K562 treated with DMSO at 1 percent for 4 hours (cell line): Measurements from ENCODE around the gene SPATS1. TPM values are rescaled to one million over a fixed set of nuclear protein-coding genes. Genes with fewer than 3 reads are reported as not detected.

ENCODE experiments used
- total RNA-seq: library from RNA; unstranded; fragments of 300-600 nt; gene quantifications from 2 replicates; pipeline ENCODE4 v1.2.3, GENCODE V29; 2022; ENCODE audit not compliant: insufficient read depth

Gene SPATS1, protein sequence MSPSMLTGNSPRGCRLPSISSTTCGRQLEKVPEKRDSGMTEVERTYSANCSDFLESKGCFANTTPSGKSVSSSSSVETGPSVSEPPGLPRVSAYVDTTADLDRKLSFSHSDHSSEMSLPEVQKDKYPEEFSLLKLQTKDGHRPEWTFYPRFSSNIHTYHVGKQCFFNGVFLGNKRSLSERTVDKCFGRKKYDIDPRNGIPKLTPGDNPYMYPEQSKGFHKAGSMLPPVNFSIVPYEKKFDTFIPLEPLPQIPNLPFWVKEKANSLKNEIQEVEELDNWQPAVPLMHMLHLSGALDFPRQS
- total RNA-seq, result not detected in 2 replicates

DNA sequence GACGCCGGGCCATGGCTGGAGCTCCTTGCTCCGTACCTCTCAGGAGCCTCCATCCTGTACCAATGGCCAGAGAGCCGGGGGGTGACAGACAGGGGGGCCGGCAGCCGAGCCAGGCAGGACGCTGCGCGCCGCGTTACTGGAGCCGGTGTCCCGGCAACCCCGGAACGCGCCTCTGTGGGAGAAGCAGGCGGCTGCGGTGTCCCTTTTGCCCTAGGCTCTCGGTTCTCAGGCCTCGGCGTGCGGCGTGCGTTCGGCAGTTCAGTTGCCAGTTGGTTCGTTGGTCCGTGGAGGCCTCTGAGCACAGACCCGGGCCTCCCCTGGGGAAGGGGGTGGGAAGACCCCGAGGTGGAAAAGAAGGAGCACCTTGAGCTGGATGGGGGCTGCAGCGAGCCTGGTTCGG is at the start of gene SPATS1:
Gene SPATS1 (plus strand): TSS at position 162 of the 400 bp plus-strand sequence. CDS start 446 bp downstream, outside the sequence.

DNA sequence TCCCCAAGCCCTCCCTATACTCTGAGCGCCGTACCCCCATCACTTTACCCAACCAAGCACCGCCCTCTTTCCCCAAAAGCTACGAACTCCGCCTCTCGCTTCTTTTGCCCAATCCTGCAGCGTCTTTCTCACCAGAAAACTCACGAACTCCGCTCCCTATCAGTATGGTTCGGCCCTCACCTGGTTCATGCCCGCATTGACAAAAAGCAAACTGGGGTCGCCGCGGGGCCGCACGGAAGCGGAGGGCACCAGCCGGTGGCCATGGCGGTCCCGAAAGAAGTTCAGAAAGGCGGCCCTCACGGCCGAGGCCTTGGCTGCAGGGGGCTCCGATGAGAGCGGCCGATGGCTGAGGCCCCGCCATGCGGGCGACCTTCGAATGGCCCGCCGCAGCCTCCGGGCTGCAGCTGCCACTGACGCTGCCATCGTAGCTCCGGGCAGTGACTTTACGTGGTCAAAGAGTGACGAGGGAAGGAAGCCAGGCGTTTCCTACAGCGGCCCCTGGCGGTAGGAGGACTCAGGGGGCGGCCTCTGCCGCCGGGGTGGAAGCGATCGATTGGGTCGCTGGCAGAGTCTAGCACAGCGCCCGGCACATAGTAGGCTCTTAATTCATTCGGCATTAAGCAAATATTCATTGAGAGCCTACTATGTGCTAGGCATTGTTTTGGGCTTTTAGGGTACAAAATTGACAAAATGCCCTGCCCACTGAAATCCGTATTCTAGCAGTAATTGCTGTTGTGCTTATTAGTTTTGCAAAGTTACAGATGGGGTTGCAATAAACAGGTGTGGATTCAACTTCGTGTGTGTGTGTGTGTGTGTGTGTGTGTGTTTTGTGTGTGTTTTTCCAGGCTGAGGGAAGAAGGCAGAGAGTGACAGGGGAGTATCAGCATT is 29.3 kb upstream of the SPATS1 start, which contains the start of gene AARS2:
Gene AARS2 (minus strand): TSS at position 447 of the 888 bp plus-strand sequence. CDS start 24 bp downstream, at position 423.

DNA sequence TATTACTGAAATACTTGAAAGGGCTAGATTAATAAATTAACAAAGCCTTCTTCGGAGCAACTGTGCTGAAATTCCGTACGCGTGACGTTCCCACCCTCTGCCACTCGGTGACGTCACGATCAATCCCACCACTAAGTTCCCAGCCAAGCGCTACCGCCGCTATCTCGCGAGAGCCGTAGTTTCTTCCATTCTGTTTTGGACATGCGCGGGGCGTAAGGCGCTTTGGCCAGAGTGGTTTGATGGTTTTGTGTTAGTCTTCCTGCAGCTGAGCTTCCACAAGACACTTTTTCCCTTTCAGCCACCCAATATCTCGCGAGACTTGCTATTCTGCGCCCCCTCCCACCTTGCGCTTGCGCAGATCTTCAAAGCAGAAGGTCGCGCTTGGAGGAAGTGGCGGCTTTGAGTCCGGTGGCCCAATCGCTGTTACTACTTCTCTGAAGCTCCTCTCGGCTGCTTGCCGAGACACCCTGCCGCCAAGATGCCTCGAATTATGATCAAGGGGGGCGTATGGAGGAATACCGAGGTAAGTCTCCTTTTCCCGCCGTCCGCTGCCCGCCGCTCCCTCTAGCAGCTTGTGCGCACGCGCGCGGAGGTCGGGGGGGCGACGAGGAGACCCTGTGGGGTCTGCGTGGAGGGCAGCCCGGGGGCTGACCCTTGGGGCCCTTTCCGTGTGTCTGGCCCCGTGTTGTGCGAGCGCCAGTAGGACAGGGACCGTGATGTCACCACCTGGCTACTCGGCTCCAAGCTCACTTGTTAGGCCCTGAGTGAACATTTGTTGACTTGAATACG is 45.1 kb downstream of the SPATS1 start, which contains the start of gene CDC5L:
Gene CDC5L (plus strand): TSS at position 361 of the 789 bp plus-strand sequence. CDS start 118 bp downstream, at position 479.

Other genes starting within 250 kb of the SPATS1 start
- gene MRPL14, start 215.2 kb upstream of the SPATS1 start, total RNA-seq, result 95.2 and 107 TPM in 2 replicates
- gene TMEM63B, start 215.1 kb upstream of the SPATS1 start, total RNA-seq, result 34.8 and 50.7 TPM in 2 replicates
- gene CAPN11, start 183.8 kb upstream of the SPATS1 start, total RNA-seq, result 0.51 TPM in 1 of 2 replicates, not detected in the other
- not detected in 2 replicates for gene MYMX, start 125.7 kb upstream of the SPATS1 start, total RNA-seq
- gene SLC29A1, start 119.1 kb upstream of the SPATS1 start, total RNA-seq, result 110 and 130 TPM in 2 replicates
- gene HSP90AB1, start 95.5 kb upstream of the SPATS1 start, total RNA-seq, result 1,233 and 1,422 TPM in 2 replicates
- gene SLC35B2, start 85.1 kb upstream of the SPATS1 start, total RNA-seq, result 78.1 and 85.6 TPM in 2 replicates
- gene NFKBIE, start 77.1 kb upstream of the SPATS1 start, total RNA-seq, result 26.9 and 27.2 TPM in 2 replicates
- not detected in 2 replicates for gene TMEM151B, start 72.2 kb upstream of the SPATS1 start, total RNA-seq
- gene AARS2, start 29.3 kb upstream of the SPATS1 start, total RNA-seq, result 12.3 and 13.6 TPM in 2 replicates
- gene CDC5L, start 45.1 kb downstream of the SPATS1 start, total RNA-seq, result 18.5 and 19.3 TPM in 2 replicates